Activated CD8-positive, alpha-beta T cell treated with anti-CD3 and anti-CD28 coated beads for 36 hours (primary cell): ENCODE results near the gene LUZP1. TPM values are rescaled to one million over a fixed set of nuclear protein-coding genes. Genes with fewer than 3 reads are reported as not detected.

Experiments used
- ATAC-seq: fragments of 200-7000 bp; cut with Tn5 transposase; one replicate; pipeline ENCODE4 v1.10.0; 2021; ENCODE audit warnings: mild to moderate bottlenecking, moderate library complexity
- CTCF ChIA-PET: fragments of 350-600 bp; sonication (Branson Sonifier 250); formaldehyde crosslinking; loops from one replicate; lab custom pipeline; 2021; ENCODE audit warnings: antibody characterized with exemption; lab: Charles Lee
- POLR2A ChIA-PET: fragments of 350-600 bp; sonication (Branson Sonifier 250); formaldehyde crosslinking; loops from one replicate; lab custom pipeline; 2021; ENCODE audit warnings: antibody characterized with exemption; lab: Charles Lee
- DNase-seq: peaks from one replicate; pipeline ENCODE4 v3.0.0-alpha.2; 2020
- H3K27ac Mint-ChIP-seq: one replicate; pipeline ENCODE4 v1.8.0; 2021; ENCODE audit warnings: mild to moderate bottlenecking, mixed read lengths
- H3K27me3 Mint-ChIP-seq: one replicate; pipeline ENCODE4 v1.8.0; 2021; ENCODE audit warnings: mixed read lengths
- H3K36me3 Mint-ChIP-seq: one replicate; pipeline ENCODE4 v1.8.0; 2021; ENCODE audit warnings: low read depth, mixed read lengths
- H3K4me1 Mint-ChIP-seq: one replicate; pipeline ENCODE4 v1.8.0; 2021; ENCODE audit warnings: low read depth, mixed read lengths
- H3K4me3 Mint-ChIP-seq: one replicate; pipeline ENCODE4 v1.8.0; 2021; ENCODE audit warnings: mild to moderate bottlenecking, moderate library complexity, mixed read lengths
- H3K9me3 Mint-ChIP-seq: one replicate; pipeline ENCODE4 v1.8.0; 2021; ENCODE audit warnings: mixed read lengths
- CTCF ChIP-seq: fragments of 200-600 bp; IDR thresholded peaks from one replicate; pipeline ENCODE4 v1.8.0; 2022; ENCODE audit warnings: antibody characterized with exemption, mild to moderate bottlenecking
- intact Hi-C: fragments of 100-400 bp; cut with micrococcal nuclease; formaldehyde crosslinking; loops from one replicate; pipeline ENCODE4 v1.10.0; 2022
- total RNA-seq, 2 experiments: library from RNA; stranded (reverse); gene quantifications; one replicate each; pipeline ENCODE4 v1.2.3, GENCODE V29; 2021

Gene LUZP1
- total RNA-seq, 2 experiments from 2014 or later: 14.9 to 16.0 TPM

GRCh38 chr1:23152966-23153684, 15.5 kb downstream of the LUZP1 start:
- Mint-ChIP-seq H3K27ac (no peak overlapping the region), H3K4me3 (no peak overlapping the region), H3K36me3 (no peaks in the 10 kb centered on the region), H3K9me3 (no peaks in the 10 kb centered on the region), H3K4me1 (peaks cover 31% of the 10 kb centered on the region), H3K27me3 (no peaks in the 10 kb centered on the region)
- no peak for TF ChIP-seq CTCF
- ChIA-PET POLR2A (interaction anchor here (0.6 kb wide), 1 partner anchor 40 kb away, joined by 3 read pairs; no protein-coding TSS in a partner anchor), CTCF (no interaction called here)
- DNase-seq (no peak), ATAC-seq (no peak)
- intact Hi-C loops: no loop called here

GRCh38 chr1:23150742-23151141, 17.9 kb downstream of the LUZP1 start:
- no peaks in the 10 kb centered on the region for H3K36me3 Mint-ChIP-seq
- no peak for DNase-seq
- no peaks in the 10 kb centered on the region for H3K27me3 Mint-ChIP-seq
- intact Hi-C loops: no loop called here
- ATAC-seq: no peak
- H3K4me3 Mint-ChIP-seq: no peak overlapping the region
- H3K27ac Mint-ChIP-seq: no peak overlapping the region
- ChIA-PET CTCF (interaction anchor here (0.7 to 1.9 kb wide), 4 partner anchors 18 to 50 kb away, joined by 3 to 9 read pairs (median 5); partner anchors contain the start of gene LUZP1), POLR2A (interaction anchor here (1.2 to 1.6 kb wide), 2 partner anchors 11 to 52 kb away, joined by 3 to 4 read pairs; no protein-coding TSS in a partner anchor)
- H3K9me3 Mint-ChIP-seq: no peaks in the 10 kb centered on the region
- TF ChIP-seq CTCF: no peak
- peaks cover 35% of the 10 kb centered on the region for H3K4me1 Mint-ChIP-seq

- ChIA-PET CTCF (interaction anchor here (0.7 kb wide), 1 partner anchor 19 kb away, joined by 3 read pairs; the partner anchor contains the start of gene LUZP1), POLR2A (interaction anchor here (1.2 to 1.6 kb wide), 2 partner anchors 10 to 51 kb away, joined by 3 to 4 read pairs; no protein-coding TSS in a partner anchor)
- no peaks in the 10 kb centered on the region for H3K36me3 Mint-ChIP-seq
- H3K27ac Mint-ChIP-seq: no peak overlapping the region
- intact Hi-C loops: no loop called here
- DNase-seq (no peak), ATAC-seq (no peak)
- H3K4me1 Mint-ChIP-seq: peaks cover 35% of the 10 kb centered on the region
- no peaks in the 10 kb centered on the region for H3K27me3 Mint-ChIP-seq
- TF ChIP-seq CTCF: no peak
- H3K4me3 Mint-ChIP-seq: no peak overlapping the region
- no peaks in the 10 kb centered on the region for H3K9me3 Mint-ChIP-seq
These were observed 18.5 kb downstream of the LUZP1 start for GRCh38 chr1:23150125-23150524.

- no peak for DNase-seq
- H3K27ac Mint-ChIP-seq: peak overlapping the region; percentile 14
- H3K36me3 Mint-ChIP-seq: no peaks in the 10 kb centered on the region
- intact Hi-C loops: no loop called here
- no peak overlapping the region for H3K4me3 Mint-ChIP-seq
- CTCF ChIA-PET: no interaction called here
- H3K9me3 Mint-ChIP-seq: no peaks in the 10 kb centered on the region
- POLR2A ChIA-PET: no interaction called here
- no peak for ATAC-seq
- H3K27me3 Mint-ChIP-seq: no peaks in the 10 kb centered on the region
- H3K4me1 Mint-ChIP-seq: peaks cover 34% of the 10 kb centered on the region
- no peak for TF ChIP-seq CTCF
These were observed 19.5 kb downstream of the LUZP1 start for GRCh38 chr1:23149114-23149513.

GRCh38 chr1:23148084-23148483, 20.6 kb downstream of the LUZP1 start:
- H3K4me1 Mint-ChIP-seq: peaks cover 29% of the 10 kb centered on the region
- POLR2A ChIA-PET: interaction anchor here (0.9 to 1.8 kb wide), 3 partner anchors 19 to 27 kb away, joined by 3 to 6 read pairs (median 3); no protein-coding TSS in a partner anchor
- H3K27me3 Mint-ChIP-seq: no peaks in the 10 kb centered on the region
- TF ChIP-seq CTCF: no peak
- ATAC-seq (peak; percentile 91), DNase-seq (no peak)
- intact Hi-C loops: no loop called here
- no peaks in the 10 kb centered on the region for H3K9me3 Mint-ChIP-seq
- H3K27ac Mint-ChIP-seq: peak overlapping the region; percentile 82
- no peaks in the 10 kb centered on the region for H3K36me3 Mint-ChIP-seq
- peak overlapping the region; percentile 28 for H3K4me3 Mint-ChIP-seq
- CTCF ChIA-PET: interaction anchor here (1.0 to 1.3 kb wide), 4 partner anchors 17 to 37 kb away, joined by 3 to 4 read pairs (median 4); no protein-coding TSS in a partner anchor
